ENCODE results near the gene OR52H1. TPM values are rescaled to one million over a fixed set of nuclear protein-coding genes. Genes with fewer than 3 reads are reported as not detected.

OR52H1 gene
- total RNA-seq, 1 donor from 2014 or later = 0.90 TPM

DNA sequence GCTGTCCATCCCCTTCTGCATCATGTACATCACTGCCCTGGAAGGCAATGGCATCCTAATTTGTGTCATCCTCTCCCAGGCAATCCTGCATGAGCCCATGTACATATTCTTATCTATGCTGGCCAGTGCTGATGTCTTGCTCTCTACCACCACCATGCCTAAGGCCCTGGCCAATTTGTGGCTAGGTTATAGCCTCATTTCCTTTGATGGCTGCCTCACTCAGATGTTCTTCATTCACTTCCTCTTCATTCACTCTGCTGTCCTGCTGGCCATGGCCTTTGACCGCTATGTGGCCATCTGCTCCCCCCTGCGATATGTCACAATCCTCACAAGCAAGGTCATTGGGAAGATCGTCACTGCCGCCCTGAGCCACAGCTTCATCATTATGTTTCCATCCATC is 32.7 kb upstream of the OR52H1 start:
- H3K27me3 ChIP-seq = no peaks in the 10 kb centered on the region
- TF ChIP-seq, protein P1, sequence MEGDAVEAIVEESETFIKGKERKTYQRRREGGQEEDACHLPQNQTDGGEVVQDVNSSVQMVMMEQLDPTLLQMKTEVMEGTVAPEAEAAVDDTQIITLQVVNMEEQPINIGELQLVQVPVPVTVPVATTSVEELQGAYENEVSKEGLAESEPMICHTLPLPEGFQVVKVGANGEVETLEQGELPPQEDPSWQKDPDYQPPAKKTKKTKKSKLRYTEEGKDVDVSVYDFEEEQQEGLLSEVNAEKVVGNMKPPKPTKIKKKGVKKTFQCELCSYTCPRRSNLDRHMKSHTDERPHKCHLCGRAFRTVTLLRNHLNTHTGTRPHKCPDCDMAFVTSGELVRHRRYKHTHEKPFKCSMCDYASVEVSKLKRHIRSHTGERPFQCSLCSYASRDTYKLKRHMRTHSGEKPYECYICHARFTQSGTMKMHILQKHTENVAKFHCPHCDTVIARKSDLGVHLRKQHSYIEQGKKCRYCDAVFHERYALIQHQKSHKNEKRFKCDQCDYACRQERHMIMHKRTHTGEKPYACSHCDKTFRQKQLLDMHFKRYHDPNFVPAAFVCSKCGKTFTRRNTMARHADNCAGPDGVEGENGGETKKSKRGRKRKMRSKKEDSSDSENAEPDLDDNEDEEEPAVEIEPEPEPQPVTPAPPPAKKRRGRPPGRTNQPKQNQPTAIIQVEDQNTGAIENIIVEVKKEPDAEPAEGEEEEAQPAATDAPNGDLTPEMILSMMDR (IDR thresholded peaks at IDR 0.05) = no peak
- no peaks in the 10 kb centered on the region for H3K36me3 ChIP-seq
- DNase-seq (no peak), ATAC-seq (no peak)
- H3K9me3 ChIP-seq = no peaks in the 10 kb centered on the region
- H3K27ac ChIP-seq = no peak overlapping the region
- no peaks in the 10 kb centered on the region for H3K4me1 ChIP-seq
- intact Hi-C loops (cut with DNase I) = no loop called here
- no peak overlapping the region for H3K4me3 ChIP-seq

DNA sequence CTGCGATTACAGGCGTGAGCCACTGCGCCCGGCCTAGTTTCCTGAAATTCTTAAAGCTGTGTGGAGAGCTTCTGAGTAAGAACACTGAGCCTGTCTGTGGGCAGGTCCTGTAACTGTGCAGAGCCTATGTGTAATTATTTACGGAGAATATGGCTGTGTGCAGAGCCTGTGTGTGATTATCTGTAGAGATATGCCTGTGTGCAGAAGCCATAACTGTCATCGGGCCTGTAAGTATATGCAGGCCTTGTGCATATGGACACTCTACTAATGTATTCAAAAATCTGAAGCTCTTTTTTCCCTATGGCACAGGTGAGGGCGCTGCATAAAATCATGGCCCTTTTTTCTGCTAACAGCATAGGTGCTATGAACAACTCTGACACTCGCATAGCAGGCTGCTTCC is 32.2 kb upstream of the OR52H1 start, which contains the start of gene OR52B6:
TSS of gene OR52B6 (plus strand) at position 301 of the 400 bp plus-strand sequence. CDS start at position 301, 0 bp downstream.
- no peaks in the 10 kb centered on the region for H3K4me1 ChIP-seq
- H3K27me3 ChIP-seq = no peaks in the 10 kb centered on the region
- ATAC-seq (no peak), DNase-seq (no peak)
- intact Hi-C loops (cut with DNase I) = no loop called here
- no peak within 1 kb of the TSS for H3K4me3 ChIP-seq
- no peaks in the 10 kb centered on the region for H3K9me3 ChIP-seq
- TF ChIP-seq, protein P1 (IDR thresholded peaks at IDR 0.05) = no peak
- no peaks in the 10 kb centered on the region for H3K36me3 ChIP-seq
- H3K27ac ChIP-seq = no peak within 1 kb of the TSS

DNA sequence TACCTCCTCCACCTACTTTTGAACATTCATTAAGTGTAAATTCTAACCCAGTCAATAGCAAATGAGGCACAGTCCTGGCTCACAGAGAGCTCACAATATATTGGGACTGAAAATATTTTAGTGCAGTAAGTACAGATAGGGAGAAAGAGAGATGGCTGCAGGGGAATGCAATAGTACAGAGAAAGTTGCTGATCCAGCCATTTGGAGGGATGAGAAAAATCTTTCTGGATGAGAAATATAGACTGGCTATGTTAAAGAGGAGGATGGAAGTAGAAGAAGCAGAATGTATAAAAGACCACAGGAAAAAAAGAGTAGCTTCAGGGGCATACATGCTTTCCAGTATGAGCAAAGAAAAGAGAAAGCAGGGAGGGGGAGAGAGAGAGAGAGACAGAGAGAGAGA is 28.8 kb upstream of the OR52H1 start:
- H3K4me3 ChIP-seq = no peak overlapping the region

DNA sequence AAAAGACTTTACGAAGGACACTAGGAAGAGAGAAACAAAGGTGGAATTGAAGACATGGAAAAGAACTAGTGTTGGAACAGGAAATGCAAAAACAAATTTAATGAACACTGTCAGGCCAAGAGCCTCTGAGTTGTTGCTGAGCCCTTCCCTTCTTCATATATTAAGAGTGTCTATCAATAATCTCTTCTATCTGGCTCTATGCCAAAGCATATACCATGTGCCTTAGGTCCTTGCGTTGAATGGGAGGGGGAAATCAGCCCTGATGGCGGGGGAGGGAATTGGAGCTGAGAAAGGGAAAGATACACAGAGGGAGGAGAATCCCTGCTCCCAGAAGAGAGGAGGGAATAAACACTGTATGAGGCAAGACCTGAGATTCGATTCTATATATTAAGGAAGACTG is 26.8 kb upstream of the OR52H1 start:
- no peak for ATAC-seq
- no peak overlapping the region for H3K4me3 ChIP-seq
- no peak for DNase-seq
- H3K36me3 ChIP-seq = no peaks in the 10 kb centered on the region
- no peaks in the 10 kb centered on the region for H3K27me3 ChIP-seq
- no peak overlapping the region for H3K27ac ChIP-seq
- TF ChIP-seq, protein P1 (IDR thresholded peaks at IDR 0.05) = no peak
- no peaks in the 10 kb centered on the region for H3K9me3 ChIP-seq
- H3K4me1 ChIP-seq = no peaks in the 10 kb centered on the region
- intact Hi-C loops (cut with DNase I) = no loop called here

More for the DNA sequence above, 28.8 kb upstream of the OR52H1 start:
- DNase-seq (no peak), ATAC-seq (no peak)
- TF ChIP-seq, protein P1 (IDR thresholded peaks at IDR 0.05) = no peak
- intact Hi-C loops (cut with DNase I) = no loop called here
- Histone ChIP-seq H3K36me3 (no peaks in the 10 kb centered on the region), H3K4me1 (no peaks in the 10 kb centered on the region), H3K9me3 (no peaks in the 10 kb centered on the region), H3K27ac (no peak overlapping the region), H3K27me3 (no peaks in the 10 kb centered on the region)

DNA sequence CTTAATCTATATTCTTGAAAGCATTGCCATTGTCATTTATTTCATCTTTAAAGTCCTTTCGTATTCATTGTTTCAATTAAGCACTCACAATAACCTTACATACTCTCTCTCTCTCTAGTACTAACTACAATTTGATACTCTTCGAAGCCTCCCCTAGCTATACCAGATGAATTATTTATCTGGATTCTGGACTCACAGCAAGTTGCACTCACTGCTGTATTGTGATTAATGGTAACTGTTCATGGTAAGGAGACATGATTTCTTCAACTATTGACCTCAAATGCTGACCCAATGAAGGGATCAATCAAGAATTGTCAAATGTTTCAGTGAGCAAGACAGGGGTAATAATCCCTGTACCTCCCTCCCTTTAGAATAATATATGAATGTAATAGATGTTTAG is 26.3 kb upstream of the OR52H1 start:
- ATAC-seq = no peak
- intact Hi-C loops (cut with DNase I) = no loop called here

More for the DNA sequence above, 26.3 kb upstream of the OR52H1 start:
- no peaks in the 10 kb centered on the region for H3K36me3 ChIP-seq
- no peak overlapping the region for H3K27ac ChIP-seq
- no peak overlapping the region for H3K4me3 ChIP-seq
- no peaks in the 10 kb centered on the region for H3K9me3 ChIP-seq
- TF ChIP-seq, protein P1 (IDR thresholded peaks at IDR 0.05) = no peak
- H3K27me3 ChIP-seq = no peaks in the 10 kb centered on the region
- no peaks in the 10 kb centered on the region for H3K4me1 ChIP-seq
- DNase-seq = no peak
